BE2C (cell line): ENCODE data around the gene UBE3C.

Experiments used
- DNase-seq: peaks from one replicate; pipeline ENCODE4 v3.0.0-alpha.2; 2020
- H3K27me3 ChIP-seq: fragments of 250-450 bp; sonication (Bioruptor Pico); 2 replicates; pipeline ENCODE4 v1.5.1; 2020; ENCODE audit warnings: mild to moderate bottlenecking
- H3K36me3 ChIP-seq: fragments of 250-450 bp; sonication (Bioruptor Pico); 2 replicates; pipeline ENCODE4 v1.5.1; 2020; ENCODE audit warnings: mild to moderate bottlenecking
- H3K4me1 ChIP-seq: fragments of 250-450 bp; sonication (Bioruptor Pico); 2 replicates; pipeline ENCODE4 v1.5.1; 2020
- H3K4me3 ChIP-seq: 2 replicates; pipeline ENCODE4 v1.5.1; 2011; ENCODE audit warnings: low read depth, low read length
- H3K9me3 ChIP-seq: fragments of 250-450 bp; sonication (Bioruptor Pico); 2 replicates; pipeline ENCODE4 v1.5.1; 2020
- TF ChIP-seq, protein P1 (sequence below): IDR thresholded peaks from 2 replicates; pipeline ENCODE4 v1.5.1; 2012; ENCODE audit warnings: mild to moderate bottlenecking, low read depth, low read length

UBE3C gene

DNA sequence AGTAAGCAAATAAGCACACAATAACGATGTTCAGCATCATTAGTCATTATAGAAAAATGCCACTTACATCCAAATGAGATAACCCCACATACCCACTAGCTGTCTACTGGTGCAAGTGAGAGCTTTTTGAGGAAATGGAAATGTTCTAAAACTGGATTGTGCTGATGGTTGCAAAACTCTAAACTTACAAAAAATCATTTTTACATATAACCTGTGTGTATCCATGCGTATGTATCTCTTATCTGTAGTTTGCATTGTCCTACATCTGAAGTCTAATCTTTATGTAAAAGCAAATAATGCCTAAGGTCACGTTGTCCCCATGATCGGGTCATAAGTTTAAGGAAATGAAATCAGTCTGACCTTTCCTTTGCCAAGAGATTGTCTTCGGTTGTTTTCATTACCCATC lies 116.5 kb downstream of the UBE3C start:
- no peaks in the 10 kb centered on the region for H3K27me3 ChIP-seq
- TF ChIP-seq, protein P1, sequence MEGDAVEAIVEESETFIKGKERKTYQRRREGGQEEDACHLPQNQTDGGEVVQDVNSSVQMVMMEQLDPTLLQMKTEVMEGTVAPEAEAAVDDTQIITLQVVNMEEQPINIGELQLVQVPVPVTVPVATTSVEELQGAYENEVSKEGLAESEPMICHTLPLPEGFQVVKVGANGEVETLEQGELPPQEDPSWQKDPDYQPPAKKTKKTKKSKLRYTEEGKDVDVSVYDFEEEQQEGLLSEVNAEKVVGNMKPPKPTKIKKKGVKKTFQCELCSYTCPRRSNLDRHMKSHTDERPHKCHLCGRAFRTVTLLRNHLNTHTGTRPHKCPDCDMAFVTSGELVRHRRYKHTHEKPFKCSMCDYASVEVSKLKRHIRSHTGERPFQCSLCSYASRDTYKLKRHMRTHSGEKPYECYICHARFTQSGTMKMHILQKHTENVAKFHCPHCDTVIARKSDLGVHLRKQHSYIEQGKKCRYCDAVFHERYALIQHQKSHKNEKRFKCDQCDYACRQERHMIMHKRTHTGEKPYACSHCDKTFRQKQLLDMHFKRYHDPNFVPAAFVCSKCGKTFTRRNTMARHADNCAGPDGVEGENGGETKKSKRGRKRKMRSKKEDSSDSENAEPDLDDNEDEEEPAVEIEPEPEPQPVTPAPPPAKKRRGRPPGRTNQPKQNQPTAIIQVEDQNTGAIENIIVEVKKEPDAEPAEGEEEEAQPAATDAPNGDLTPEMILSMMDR, result no peak
- H3K9me3 ChIP-seq, result no peaks in the 10 kb centered on the region

DNA sequence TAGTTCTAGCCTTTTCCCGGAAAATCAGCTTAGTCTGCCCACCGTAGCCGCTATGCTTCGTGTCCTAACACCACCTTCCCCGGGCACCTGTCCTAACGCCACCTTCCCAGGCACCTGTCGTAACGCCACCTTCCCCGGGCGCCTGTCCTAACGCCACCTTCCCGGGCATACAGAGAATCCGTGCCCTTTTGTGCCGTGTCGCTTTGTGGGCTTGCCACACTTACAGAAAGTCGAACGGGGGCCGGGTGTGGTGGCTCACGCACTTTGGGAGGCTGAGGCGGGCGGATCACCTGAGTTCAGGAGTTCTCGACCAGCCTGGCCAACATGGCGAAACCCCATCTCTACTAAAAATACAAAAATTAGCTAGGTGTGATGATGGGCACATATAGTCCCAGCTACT lies 124.4 kb downstream of the UBE3C start:
- Histone ChIP-seq H3K36me3 (peaks cover 69% of the 10 kb centered on the region), H3K4me1 (no peaks in the 10 kb centered on the region), H3K4me3 (no peak overlapping the region), H3K9me3 (no peaks in the 10 kb centered on the region), H3K27me3 (no peaks in the 10 kb centered on the region)
- no peak for DNase-seq
- TF ChIP-seq, protein P1, result no peak

More for the DNA sequence above, 116.5 kb downstream of the UBE3C start:
- DNase-seq, result no peak
- peaks cover 2% of the 10 kb centered on the region; the same call in 1 of the 2 replicates for H3K4me1 ChIP-seq
- no peak overlapping the region for H3K4me3 ChIP-seq
- H3K36me3 ChIP-seq, result peaks cover 62% of the 10 kb centered on the region

DNA sequence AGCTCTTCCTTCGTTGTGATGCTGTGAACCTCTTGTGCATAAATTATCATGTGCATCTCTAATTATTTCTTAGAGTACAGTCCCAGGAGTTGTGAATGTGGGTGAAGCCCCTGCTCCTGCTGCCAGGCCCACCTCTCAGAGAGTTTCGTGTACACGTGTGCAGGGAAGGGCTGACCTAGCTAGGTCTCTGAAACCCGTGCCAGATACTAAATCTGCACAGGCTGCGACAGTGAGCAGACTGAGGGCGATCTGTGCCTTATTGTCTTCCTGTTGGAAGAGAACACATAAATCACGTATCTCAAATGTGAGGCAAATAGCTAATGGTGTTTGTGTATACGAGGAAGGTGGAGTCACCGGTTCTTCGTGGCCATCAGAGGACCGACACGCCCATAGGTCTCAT lies 126.3 kb downstream of the UBE3C start:
- no peaks in the 10 kb centered on the region; the same call in 1 of the 2 replicates for H3K4me1 ChIP-seq
- no peaks in the 10 kb centered on the region for H3K9me3 ChIP-seq
- DNase-seq, result no peak
- H3K27me3 ChIP-seq, result no peaks in the 10 kb centered on the region
- TF ChIP-seq, protein P1, result no peak
- peaks cover 66% of the 10 kb centered on the region for H3K36me3 ChIP-seq
- H3K4me3 ChIP-seq, result no peak overlapping the region

DNA sequence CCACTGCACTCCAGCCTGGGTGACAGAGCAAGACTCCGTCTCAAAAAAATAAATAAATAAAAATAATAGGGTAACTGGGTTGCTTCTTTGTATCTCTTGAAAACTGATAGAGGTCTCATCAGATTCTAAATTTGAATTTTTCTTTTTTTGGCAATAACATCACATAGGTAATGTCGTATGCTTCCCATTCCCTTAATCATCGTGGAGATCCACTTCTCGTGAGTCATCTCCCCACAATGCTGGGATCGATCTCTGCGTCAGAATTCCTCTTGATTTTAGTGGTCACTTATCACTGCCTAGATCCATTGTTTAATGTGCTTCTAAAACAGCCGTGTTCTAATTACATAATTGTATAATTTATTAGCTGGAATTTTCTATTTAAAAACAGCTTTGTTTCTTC lies 127.5 kb downstream of the UBE3C start:
- TF ChIP-seq, protein P1, result no peak
- peaks cover 65% of the 10 kb centered on the region for H3K36me3 ChIP-seq

DNA sequence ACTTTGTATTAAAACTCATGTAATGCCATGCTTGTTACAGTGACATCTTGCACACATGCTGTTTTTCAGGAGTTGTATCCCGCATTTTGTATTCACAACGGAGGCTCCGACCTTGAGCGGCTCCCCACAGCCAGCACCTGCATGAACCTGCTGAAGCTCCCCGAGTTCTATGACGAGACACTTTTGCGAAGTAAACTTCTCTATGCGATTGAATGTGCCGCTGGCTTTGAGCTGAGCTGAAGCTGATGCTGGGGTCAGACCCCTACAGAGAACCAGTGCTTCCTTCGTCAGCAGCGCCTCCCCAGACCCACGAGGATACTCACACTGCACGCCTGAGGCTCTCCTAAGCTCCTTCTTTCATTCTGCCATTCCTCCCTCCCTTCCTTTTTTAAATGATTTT lies 128.8 kb downstream of the UBE3C start:
- Histone ChIP-seq H3K9me3 (no peaks in the 10 kb centered on the region), H3K4me1 (peaks cover 5% of the 10 kb centered on the region; the same call in 1 of the 2 replicates), H3K4me3 (no peak overlapping the region), H3K36me3 (peaks cover 64% of the 10 kb centered on the region), H3K27me3 (no peaks in the 10 kb centered on the region)
- DNase-seq, result no peak
- TF ChIP-seq, protein P1, result no peak

More for the DNA sequence above, 127.5 kb downstream of the UBE3C start:
- Histone ChIP-seq H3K4me1 (no peaks in the 10 kb centered on the region; the same call in 1 of the 2 replicates), H3K27me3 (no peaks in the 10 kb centered on the region), H3K9me3 (no peaks in the 10 kb centered on the region), H3K4me3 (no peak overlapping the region)
- DNase-seq, result no peak

DNA sequence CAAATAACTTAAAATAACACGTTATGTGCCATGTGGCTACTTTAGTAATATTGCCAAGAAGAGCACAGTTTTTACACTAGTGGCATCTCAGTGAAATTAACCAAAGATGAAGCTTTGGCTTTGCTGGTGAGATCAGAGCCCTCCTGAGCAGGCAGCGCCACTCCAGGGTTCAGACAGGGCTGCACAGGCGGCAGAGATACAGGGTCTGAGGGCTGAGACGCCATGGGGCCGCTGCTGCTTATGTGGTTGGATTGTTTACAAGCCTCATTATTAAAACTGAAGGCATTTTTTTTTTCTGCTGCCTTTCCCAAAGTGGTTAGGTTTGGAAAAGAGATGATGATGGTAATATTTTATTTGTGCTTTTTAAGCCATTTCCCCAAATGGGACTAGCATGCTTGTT lies 129.2 kb downstream of the UBE3C start:
- no peak overlapping the region for H3K4me3 ChIP-seq
- TF ChIP-seq, protein P1, result no peak
- H3K4me1 ChIP-seq, result peaks cover 8% of the 10 kb centered on the region; the same call in 1 of the 2 replicates
- H3K27me3 ChIP-seq, result no peaks in the 10 kb centered on the region
- DNase-seq, result no peak
- H3K36me3 ChIP-seq, result peaks cover 59% of the 10 kb centered on the region
- no peaks in the 10 kb centered on the region for H3K9me3 ChIP-seq
